ENCODE results near the gene NSMF.
"Not testable (repeated sequence)": the region's sequence is repeated elsewhere in the genome, so short reads cannot be mapped to it uniquely, and the experiment has no call there.

NSMF gene

DNA sequence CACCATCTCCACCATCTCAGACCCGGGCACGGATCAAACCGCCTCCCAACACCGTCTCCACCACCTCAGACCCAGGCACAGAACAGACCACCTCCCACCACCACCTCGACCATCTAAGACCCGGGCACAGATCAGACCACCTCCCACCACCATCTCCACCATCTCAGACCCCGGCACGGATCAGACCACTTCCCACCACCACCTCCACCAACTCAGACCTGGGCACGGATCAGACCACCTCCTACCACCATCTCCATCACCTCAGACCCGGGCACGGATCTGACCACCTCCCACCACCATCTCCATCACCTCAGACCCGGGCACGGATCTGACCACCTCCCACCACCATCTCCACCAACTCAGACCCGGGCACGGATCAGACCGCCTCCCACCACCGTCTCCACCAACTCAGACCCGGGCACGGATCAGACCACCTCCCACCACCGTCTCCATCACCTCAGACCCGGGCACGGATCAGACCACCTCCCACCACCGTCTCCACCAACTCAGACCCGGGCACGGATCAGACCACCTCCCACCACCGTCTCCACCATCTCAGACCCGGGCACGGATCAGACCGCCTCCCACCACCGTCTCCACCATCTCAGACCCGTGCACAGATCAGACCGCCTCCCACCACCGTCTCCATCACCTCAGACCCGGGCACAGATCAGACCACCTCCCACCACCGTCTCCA, 7.4 kb upstream of the NSMF start:
- H3K36me3 ChIP-seq (ENCODE audit: insufficient read depth, low read length); H3K4me3 ChIP-seq (ENCODE audit: low read length); H3K27ac ChIP-seq (ENCODE audit: low read depth, low read length); H3K4me1 ChIP-seq (ENCODE audit: insufficient read depth, low read length); H3K9ac ChIP-seq (ENCODE audit: low read depth, low read length); H3K9me3 ChIP-seq (ENCODE audit: insufficient read depth, low read depth, low read length): not testable (repeated sequence)
- peaks cover 15% of the 10 kb centered on the region for H3K27me3 ChIP-seq (ENCODE audit: insufficient read depth, low read length)
- 94% methylated on average over 35 of the region's 35 CpGs for WGBS

DNA sequence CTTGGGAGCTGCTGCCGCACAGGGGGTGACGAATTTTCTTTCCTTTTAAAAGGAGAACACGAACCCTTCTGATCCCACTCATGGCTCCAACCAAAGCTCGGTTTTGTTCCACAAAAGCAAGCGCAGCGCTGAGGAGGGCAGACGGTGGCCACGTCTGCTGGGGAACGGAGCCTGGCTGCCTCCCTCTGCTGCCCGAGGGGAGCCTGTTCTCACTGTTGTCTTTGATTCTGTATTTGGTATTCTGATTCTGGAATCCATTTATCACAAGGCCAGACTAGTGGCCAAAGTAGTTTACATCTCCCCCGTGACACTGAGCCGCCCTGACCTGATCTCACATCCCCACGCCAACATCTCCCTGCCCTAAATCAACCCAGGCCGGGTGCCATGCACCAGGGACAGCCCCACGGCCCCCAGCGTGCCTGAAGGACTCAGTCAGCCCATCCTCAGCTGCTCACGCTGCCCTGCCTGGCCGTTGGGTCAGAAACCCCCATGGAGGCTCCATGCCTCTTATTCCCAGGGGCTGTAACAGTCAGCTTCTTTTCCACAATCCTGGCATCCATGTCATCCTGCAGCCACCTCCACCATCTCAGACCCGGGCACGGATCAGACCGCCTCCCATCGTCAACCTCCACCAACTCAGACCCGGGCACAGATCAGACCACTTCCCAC, 6.7 kb upstream of the NSMF start:
- H3K27ac ChIP-seq (ENCODE audit: low read depth, low read length) = no peak overlapping the region
- WGBS = 91% methylated on average over 23 of the region's 23 CpGs
- H3K27me3 ChIP-seq (ENCODE audit: insufficient read depth, low read length) = peaks cover 15% of the 10 kb centered on the region
- no peaks in the 10 kb centered on the region for H3K9me3 ChIP-seq (ENCODE audit: insufficient read depth, low read depth, low read length)
- H3K36me3 ChIP-seq (ENCODE audit: insufficient read depth, low read length) = no peaks in the 10 kb centered on the region
- no peak overlapping the region for H3K9ac ChIP-seq (ENCODE audit: low read depth, low read length)
- H3K4me3 ChIP-seq (ENCODE audit: low read length) = no peak overlapping the region
- H3K4me1 ChIP-seq (ENCODE audit: insufficient read depth, low read length) = no peaks in the 10 kb centered on the region

DNA sequence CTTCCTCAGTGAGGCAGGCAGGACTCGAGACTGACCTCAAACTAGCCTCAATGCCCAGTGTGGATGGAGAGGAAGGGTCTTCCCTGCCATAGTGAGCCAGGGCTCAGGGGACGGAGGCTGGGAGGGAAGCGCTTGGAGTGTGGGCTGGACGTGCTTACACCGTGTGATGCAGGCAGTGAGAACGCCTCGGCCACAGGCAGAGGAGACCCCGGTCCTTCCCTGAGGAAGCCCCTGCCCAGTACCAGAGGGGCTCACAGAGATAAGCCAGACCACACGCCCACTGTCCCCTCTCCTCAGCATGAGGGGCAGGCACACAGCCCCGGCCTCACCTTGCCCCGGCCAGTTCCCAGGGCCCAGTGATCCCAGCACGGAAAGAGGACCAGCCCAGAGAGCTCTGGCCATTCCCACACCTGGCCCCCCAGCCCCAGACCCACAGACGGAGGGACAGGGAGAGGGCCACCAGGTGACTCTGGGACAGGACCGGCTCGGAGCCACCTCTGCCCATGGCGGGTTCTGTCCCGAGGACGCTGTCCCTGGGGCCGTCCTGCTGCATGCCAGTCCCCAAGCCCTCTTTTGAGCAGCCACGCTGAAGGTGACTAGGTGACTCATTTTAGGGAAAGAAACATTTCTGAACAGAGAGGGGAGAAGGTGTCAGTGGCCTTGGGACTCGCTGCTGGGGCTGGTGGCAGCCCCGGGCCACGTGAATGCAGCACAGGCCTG, 6.0 kb upstream of the NSMF start:
- 91% methylated on average over 23 of the region's 23 CpGs for WGBS
- no peak overlapping the region for H3K9ac ChIP-seq (ENCODE audit: low read depth, low read length)
- H3K9me3 ChIP-seq (ENCODE audit: insufficient read depth, low read depth, low read length) = no peaks in the 10 kb centered on the region
- peaks cover 15% of the 10 kb centered on the region for H3K27me3 ChIP-seq (ENCODE audit: insufficient read depth, low read length)
- H3K4me3 ChIP-seq (ENCODE audit: low read length) = no peak overlapping the region
- H3K36me3 ChIP-seq (ENCODE audit: insufficient read depth, low read length) = no peaks in the 10 kb centered on the region
- no peak overlapping the region for H3K27ac ChIP-seq (ENCODE audit: low read depth, low read length)
- no peaks in the 10 kb centered on the region for H3K4me1 ChIP-seq (ENCODE audit: insufficient read depth, low read length)

DNA sequence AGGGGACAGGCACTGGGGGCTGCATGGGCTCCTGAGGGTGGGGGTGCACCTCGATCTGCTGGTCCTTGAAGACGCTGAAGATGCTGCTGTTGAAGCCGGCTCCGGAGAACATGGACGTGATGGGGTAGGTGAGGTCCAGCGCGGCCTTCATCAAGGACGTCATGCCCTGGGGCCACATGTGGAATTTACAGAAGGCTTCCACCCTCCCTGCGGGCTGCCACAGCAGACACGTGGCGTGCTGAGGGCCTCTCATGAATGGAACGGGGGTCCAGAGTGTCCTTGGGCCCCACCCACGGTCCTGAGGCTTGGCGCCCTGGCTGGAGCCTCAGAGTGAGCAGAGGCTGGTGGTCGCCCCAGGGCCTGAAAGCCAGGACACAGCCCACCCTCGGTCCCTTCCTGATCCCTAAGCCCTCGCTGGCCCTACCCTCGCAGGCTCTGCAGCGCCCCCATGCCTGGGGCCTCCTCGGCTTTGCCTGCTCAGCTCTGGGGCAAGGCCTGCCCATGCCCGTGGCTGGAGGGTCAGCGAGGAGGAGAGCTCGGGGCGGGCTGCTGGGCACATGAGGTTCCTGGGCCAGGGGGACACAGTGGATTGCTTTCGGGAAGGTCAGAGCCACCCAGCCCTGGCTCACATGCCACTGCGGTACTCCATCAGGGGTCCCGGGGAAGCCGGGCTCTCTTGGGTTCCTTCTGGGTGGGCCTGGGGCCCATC, 5.3 kb upstream of the NSMF start:
- no peak overlapping the region for H3K27ac ChIP-seq (ENCODE audit: low read depth, low read length)
- WGBS = 93% methylated on average over 28 of the region's 28 CpGs
- peaks cover 20% of the 10 kb centered on the region for H3K27me3 ChIP-seq (ENCODE audit: insufficient read depth, low read length)
- no peaks in the 10 kb centered on the region for H3K9me3 ChIP-seq (ENCODE audit: insufficient read depth, low read depth, low read length)
- H3K9ac ChIP-seq (ENCODE audit: low read depth, low read length) = no peak overlapping the region
- H3K4me1 ChIP-seq (ENCODE audit: insufficient read depth, low read length) = no peaks in the 10 kb centered on the region
- H3K4me3 ChIP-seq (ENCODE audit: low read length) = no peak overlapping the region
- no peaks in the 10 kb centered on the region for H3K36me3 ChIP-seq (ENCODE audit: insufficient read depth, low read length)

DNA sequence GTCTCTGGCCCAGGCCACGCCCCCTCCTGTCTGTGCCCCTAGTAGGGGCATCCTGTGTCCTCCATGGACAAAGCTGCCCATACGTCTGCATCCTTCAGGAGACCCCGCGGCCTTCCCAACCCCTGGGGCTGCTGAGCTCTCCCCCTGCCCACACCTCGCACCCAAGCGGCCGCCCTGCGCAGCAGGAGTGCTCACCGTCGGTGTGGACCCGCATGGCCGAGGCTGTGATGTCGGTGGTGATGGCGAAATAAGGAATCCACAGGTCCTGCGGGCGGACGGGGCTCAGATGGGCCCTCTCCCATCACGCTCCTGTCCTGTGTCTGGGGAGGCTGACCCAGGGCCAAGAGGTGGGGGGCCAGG, 4.8 kb upstream of the NSMF start:
- no peak overlapping the region for H3K27ac ChIP-seq (ENCODE audit: low read depth, low read length)
- no peaks in the 10 kb centered on the region for H3K9me3 ChIP-seq (ENCODE audit: insufficient read depth, low read depth, low read length)
- no peaks in the 10 kb centered on the region for H3K4me1 ChIP-seq (ENCODE audit: insufficient read depth, low read length)
- WGBS = 93% methylated on average over 18 of the region's 18 CpGs
- peaks cover 20% of the 10 kb centered on the region for H3K27me3 ChIP-seq (ENCODE audit: insufficient read depth, low read length)
- H3K36me3 ChIP-seq (ENCODE audit: insufficient read depth, low read length) = no peaks in the 10 kb centered on the region
- no peak overlapping the region for H3K9ac ChIP-seq (ENCODE audit: low read depth, low read length)
- H3K4me3 ChIP-seq (ENCODE audit: low read length) = no peak overlapping the region

DNA sequence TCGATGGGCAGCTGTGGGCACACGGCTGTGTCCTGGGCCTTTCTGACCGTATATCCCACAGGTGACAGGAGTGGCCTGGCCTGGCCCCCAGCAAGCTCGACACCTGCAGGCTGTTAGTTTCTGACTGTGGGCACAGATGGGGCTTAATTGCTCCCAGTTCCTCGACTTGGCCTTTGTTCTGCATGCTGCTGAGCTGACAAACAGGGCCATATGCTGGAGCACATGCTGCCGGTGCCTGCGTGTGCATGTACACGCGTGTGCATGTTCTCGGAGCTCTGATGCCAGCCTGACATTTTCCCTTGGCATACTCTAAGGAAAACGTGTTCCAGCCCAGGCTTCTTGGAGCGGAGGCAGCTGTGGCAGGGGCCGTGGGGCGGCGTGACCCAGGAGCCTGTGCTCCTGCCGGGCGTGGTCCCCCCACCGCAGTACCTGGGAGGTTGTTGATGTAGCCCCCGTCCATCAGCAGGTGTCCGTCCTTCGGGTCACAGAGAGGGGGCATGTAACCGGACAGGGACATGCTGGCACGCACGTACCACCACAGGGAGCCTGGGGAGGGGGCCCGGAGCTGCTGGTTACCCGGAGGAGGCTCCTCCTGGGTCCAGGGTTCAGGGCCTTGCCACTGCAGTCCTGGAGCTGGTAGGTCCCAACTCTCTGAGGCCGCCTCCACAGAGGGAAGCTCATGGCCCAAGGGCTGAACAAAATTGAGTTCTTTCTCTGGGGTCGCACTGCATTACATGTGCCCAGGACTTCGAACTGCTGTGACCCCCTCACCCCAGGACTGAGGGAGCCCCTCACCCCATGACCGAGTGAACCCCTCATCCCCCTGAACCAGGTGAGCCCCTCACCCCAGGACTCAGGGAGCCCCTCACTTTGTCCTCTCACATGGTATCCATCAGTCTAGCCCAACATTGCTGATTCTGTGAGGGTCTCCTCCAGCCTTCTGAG, 4.1 kb upstream of the NSMF start:
- 92% methylated on average over 30 of the region's 30 CpGs for WGBS
- Histone ChIP-seq H3K36me3 (ENCODE audit: insufficient read depth, low read length) (no peaks in the 10 kb centered on the region), H3K4me1 (ENCODE audit: insufficient read depth, low read length) (0 out of 2 replicates have a peak, but pooled peaks cover 2% of the 10 kb centered on the region), H3K9ac (ENCODE audit: low read depth, low read length) (no peak overlapping the region), H3K27ac (ENCODE audit: low read depth, low read length) (no peak overlapping the region), H3K9me3 (ENCODE audit: insufficient read depth, low read depth, low read length) (no peaks in the 10 kb centered on the region), H3K27me3 (ENCODE audit: insufficient read depth, low read length) (peaks cover 20% of the 10 kb centered on the region), H3K4me3 (ENCODE audit: low read length) (no peak overlapping the region)

DNA sequence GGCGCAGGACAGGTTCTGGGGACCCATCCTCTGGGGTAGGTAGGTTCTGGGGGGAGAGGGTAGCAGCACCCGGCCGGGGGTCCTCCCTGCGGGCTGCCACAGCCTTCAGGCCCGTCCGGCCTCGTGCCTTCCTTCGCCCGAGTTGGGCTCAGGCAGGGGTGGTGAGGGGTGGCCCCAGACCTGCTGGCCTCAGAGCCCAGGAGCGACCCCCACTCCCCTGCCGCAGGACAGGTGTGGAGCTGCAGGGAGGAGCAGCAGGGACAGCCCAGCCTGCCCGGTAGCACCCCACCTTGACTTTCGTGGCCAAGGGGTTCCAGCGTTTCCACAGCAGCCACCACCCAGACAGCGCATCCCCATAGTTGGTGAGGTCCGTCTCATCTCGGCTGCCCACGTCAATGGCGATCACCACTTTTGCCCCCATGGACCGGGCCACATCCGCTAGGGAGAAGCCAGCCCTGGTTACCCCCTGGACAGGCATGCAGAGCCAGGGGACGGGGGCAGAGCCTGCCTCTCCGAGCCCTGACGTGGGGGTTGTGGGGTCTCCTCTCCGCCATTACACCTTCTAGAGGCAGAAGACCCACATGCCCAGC, 3.4 kb upstream of the NSMF start:
- Histone ChIP-seq H3K27me3 (ENCODE audit: insufficient read depth, low read length) (peaks cover 20% of the 10 kb centered on the region), H3K4me3 (ENCODE audit: low read length) (peak overlapping the region; percentile 39; the same call in 1 of the 2 replicates), H3K9ac (ENCODE audit: low read depth, low read length) (no peak overlapping the region), H3K36me3 (ENCODE audit: insufficient read depth, low read length) (no peaks in the 10 kb centered on the region), H3K9me3 (ENCODE audit: insufficient read depth, low read depth, low read length) (no peaks in the 10 kb centered on the region), H3K4me1 (ENCODE audit: insufficient read depth, low read length) (0 out of 2 replicates have a peak, but pooled peaks cover 7% of the 10 kb centered on the region), H3K27ac (ENCODE audit: low read depth, low read length) (no peak overlapping the region)
- 92% methylated on average over 25 of the region's 25 CpGs for WGBS

DNA sequence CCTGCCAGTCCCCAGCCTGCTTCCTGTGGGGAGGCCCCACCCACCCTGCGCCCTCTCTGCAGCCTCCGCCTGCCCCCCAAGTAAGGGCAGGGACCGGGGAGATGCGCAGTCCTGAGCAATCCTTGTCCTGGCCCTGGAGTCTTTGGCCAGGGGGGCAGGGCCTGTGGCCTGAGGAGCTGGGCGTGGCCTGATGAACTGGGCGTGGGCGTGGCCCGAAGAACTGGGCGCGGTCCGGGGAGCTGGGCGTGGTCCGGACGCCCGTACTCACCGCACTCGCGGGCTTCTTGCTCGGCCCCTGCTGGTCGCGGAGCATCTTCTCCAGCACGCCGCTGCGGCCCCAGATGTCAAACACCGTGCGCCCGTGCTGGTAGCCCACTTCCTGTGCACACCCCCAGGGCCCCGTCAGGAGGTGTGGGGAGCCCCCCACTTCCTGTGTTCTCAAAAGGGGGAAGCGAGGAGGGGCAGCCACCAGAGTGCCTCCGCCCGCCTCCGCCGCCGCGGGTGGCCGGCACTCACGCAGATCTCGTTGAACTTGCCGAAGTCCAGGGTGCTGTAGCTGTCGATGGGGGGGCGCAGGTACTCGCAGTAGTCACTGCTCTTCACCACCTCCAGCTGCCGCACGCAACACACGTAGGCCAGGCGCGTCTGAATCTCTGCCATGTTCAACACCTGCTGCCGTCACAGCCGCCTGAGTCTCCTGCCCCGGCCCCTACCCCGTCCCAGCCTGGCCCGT, 2.7 kb upstream of the NSMF start:
- Histone ChIP-seq H3K4me3 (ENCODE audit: low read length) (peak overlapping the region; percentile 39; the same call in 1 of the 2 replicates), H3K27me3 (ENCODE audit: insufficient read depth, low read length) (peaks cover 20% of the 10 kb centered on the region), H3K4me1 (ENCODE audit: insufficient read depth, low read length) (0 out of 2 replicates have a peak, but pooled peaks cover 7% of the 10 kb centered on the region), H3K9me3 (ENCODE audit: insufficient read depth, low read depth, low read length) (no peaks in the 10 kb centered on the region), H3K9ac (ENCODE audit: low read depth, low read length) (no peak overlapping the region), H3K27ac (ENCODE audit: low read depth, low read length) (no peak overlapping the region), H3K36me3 (ENCODE audit: insufficient read depth, low read length) (peaks cover 6% of the 10 kb centered on the region)
- WGBS = 56% methylated on average over 52 of the region's 52 CpGs

DNA sequence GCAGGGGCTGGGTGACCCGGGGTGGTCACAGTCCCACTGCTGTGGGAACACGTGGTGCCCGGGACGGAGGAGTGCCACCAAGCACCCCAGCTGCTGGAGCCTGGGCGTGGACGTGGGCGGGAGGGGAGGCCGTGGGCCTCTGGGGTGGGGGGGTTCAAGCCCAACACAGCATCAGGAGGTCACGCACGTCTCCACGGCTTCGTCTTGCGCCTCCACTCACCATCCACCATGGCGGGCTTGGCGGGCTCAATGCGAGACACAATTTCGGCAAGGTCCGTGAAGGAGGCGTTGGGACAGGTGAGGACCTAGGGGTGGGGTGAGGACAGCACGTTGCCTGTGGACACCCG, 2.2 kb upstream of the NSMF start:
- Histone ChIP-seq H3K9ac (ENCODE audit: low read depth, low read length) (no peak overlapping the region), H3K27me3 (ENCODE audit: insufficient read depth, low read length) (peaks cover 20% of the 10 kb centered on the region), H3K4me1 (ENCODE audit: insufficient read depth, low read length) (0 out of 2 replicates have a peak, but pooled peaks cover 7% of the 10 kb centered on the region), H3K36me3 (ENCODE audit: insufficient read depth, low read length) (peaks cover 11% of the 10 kb centered on the region), H3K4me3 (ENCODE audit: low read length) (no peak overlapping the region), H3K27ac (ENCODE audit: low read depth, low read length) (no peak overlapping the region), H3K9me3 (ENCODE audit: insufficient read depth, low read depth, low read length) (no peaks in the 10 kb centered on the region)
- WGBS = 94% methylated on average over 21 of the region's 21 CpGs
